ENCODE data around the gene ADGRF3.

DNA sequence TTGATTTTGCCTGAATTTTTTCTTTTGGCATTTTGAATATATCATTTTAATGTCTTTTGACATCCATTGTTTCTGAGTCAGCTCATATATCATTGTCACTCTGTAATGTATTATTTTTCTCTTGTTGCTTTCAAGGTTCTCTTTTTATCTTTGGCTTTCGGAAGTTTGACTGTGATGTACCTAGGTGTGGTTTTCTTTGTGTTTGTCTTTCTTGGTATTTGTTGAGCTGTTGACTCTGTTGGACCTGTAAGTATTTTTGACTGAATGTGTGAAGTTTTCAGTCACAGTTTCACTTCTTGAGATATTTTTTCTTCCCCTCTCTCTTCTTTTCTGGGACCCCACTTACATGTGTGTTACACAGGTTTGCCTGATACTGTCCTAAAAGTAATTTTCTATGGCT, 30.2 kb upstream of the ADGRF3 start:
- TF ChIP-seq, protein P1, sequence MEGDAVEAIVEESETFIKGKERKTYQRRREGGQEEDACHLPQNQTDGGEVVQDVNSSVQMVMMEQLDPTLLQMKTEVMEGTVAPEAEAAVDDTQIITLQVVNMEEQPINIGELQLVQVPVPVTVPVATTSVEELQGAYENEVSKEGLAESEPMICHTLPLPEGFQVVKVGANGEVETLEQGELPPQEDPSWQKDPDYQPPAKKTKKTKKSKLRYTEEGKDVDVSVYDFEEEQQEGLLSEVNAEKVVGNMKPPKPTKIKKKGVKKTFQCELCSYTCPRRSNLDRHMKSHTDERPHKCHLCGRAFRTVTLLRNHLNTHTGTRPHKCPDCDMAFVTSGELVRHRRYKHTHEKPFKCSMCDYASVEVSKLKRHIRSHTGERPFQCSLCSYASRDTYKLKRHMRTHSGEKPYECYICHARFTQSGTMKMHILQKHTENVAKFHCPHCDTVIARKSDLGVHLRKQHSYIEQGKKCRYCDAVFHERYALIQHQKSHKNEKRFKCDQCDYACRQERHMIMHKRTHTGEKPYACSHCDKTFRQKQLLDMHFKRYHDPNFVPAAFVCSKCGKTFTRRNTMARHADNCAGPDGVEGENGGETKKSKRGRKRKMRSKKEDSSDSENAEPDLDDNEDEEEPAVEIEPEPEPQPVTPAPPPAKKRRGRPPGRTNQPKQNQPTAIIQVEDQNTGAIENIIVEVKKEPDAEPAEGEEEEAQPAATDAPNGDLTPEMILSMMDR (IDR thresholded peaks at IDR 0.05), result no peak
- TF ChIP-seq POLR2AphosphoS5 (IDR thresholded peaks at IDR 0.05) (no peak), POLR2A (IDR thresholded peaks at IDR 0.05) (no peak)
